Left renal cortex interstitium (tissue), 4 donors: Measurements from ENCODE around the gene HTT-AS. TPM values are rescaled to one million over a fixed set of nuclear protein-coding genes. Genes with fewer than 3 reads are reported as not detected.
A peak's percentile ranks its signal among the peaks of the same experiment; 100 is the strongest.

Experiments
- DNase-seq, 4 donors: peaks; one replicate each; pipeline ENCODE4 v3.0.0-alpha.2; 2013; ENCODE audit warnings: low read depth in 4 of 4, low spot score in 2 of 4, missing footprints in 1 of 4
- polyA plus RNA-seq, 4 donors: library from polyadenylated mRNA; unstranded; fragments of 120-200 nt; gene quantifications; one replicate each; pipeline ENCODE4 v1.2.1, GENCODE V29; 2013; ENCODE audit not compliant: insufficient read length in 4 of 4

HTT-AS gene
- polyA plus RNA-seq, 4 donors: not detected

DNA sequence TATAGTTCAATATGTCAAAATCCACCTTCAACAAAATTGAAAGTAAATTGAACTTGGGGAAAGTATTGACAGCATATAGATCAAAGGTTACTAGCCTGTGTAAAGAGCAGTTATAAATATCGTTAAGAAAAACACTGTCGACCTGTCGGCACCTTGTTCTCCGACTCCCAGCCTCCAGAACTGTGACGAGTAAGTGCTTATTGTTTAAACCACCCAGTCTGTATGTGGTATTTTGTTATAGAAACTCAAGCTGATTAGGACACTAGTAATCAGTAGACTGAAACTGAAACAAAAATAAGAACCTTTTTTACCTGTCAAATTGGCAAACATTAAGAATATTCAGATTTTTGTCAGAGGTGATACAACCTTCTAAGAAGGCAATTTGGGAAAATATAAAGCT, 17.1 kb upstream of the HTT-AS start:
- DNase-seq: no peak

DNA sequence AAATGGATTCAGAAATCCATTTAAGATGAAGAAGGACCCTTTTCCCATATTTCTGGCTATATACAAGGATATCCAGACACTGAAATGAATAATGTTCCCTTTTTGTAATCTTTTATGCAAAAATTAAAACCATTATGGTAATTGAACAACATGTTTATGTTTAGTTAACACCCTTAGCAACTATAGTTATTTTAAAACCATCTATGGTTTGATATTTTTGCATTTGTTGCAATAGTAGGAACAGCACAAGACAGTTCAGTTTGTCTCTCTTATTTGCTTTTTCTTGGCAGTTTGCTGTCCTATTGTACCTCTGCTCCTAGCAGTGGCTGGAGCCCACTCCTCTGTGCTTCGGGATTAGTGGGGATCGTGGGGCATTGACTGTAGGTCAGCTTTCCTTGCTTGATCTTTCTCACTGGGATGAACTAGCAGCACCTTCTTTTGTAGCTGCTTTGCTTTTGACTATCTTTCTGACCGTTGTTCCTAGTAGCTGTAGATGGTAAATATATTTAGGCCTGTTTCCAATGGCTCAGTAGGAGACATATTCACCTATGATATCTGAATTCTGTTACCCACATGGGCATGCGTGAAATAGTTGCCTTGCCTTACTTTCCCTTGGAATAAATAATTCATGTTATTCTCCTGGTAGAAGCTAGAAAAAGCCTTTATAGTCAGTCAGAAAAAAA, 12.9 kb upstream of the HTT-AS start:
- DNase-seq: no peak

DNA sequence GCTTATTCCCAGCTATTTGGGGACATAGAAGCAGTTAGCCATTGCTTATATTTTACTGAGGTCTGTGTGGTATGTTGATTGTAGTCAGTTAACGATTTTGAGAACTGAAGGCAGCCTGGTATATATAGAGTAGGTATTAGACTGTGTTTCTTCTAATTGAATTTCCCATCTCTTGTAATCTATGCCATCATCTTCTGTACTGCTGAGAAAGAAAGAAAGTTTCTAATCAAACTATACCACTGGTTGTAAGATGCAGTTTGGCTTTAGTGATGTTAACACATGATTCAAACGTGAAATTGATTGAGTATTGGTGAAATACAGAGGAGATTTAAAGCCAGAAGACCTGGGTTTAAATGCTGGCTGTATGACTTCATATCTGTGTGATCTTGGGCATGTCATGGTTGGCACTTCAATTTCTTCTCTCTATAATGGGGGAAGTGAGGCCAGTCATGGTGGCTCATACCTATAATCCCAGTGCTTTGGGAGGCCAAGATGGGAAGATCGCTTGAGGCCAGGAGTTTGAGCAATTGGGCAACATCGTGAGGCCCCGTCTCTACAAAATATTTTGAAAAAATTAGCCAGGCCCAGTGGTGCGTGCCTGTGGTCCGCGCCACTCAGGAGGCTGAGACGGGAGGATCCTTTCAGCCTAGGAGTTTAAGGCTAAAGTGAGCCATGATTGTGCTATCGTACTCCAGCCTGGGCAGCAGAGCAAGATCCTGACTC, 11.8 kb upstream of the HTT-AS start:
- DNase-seq: no peak

DNA sequence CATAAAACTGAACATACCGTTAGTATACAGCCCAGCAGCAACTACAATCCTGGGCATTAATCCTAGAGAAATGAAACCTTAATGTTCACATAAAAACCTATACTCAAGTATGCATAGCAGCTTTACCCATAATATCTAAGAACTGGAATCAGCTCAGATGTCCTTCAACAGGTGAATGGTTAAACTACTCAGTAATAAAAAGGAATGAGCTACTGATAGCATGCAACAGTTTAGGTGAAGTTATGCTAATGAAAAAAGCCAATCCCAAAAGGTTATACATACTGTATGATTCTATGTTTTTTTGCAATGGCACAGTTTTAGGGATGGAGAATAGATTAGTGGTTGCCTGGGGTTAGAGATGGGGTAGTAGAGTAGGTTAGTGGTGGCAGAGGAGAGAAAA, 9.4 kb upstream of the HTT-AS start:
- no peak for DNase-seq

DNA sequence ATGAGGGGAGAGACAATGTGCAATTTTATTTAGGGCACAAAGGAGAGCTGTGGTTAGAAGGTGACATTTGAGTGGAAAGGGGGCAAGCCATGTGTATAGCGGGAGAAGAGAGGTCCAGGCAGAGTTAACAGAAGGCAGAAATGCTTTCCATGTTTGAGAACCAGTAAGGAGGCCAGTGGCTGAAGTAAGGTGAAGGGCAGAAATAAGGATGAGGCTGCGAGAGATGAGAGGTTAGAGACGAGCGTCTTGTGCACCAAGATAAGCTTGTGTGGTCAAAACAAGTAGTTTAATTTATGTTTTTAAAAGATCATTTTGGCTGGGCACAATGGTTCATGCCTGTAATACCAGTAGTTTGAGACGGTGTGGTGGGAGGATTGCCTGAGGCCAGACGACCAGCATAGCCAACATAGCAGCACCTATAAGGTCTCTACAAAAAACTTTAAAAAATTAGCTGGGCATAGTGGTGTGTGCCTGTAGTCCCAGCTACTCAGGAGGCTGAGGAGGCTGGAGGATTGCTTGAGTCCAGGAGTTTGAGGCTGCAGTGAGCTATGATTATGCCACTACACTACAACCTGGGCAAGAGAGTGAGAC, 8.7 kb upstream of the HTT-AS start:
- no peak for DNase-seq

DNA sequence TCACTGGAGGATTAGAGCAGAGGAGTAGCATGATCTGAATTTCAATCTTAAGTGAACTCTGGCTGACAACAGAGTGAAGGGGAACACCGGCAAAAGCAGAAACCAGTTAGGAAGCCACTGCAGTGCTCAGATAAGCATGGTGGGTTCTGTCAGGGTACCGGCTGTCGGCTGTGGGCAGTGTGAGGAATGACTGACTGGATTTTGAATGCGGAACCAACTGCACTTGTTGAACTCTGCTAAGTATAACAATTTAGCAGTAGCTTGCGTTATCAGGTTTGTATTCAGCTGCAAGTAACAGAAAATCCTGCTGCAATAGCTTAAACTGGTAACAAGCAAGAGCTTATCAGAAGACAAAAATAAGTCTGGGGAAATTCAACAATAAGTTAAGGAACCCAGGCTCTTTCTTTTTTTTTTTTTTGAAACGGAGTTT, 5.4 kb upstream of the HTT-AS start:
- DNase-seq: no peak

DNA sequence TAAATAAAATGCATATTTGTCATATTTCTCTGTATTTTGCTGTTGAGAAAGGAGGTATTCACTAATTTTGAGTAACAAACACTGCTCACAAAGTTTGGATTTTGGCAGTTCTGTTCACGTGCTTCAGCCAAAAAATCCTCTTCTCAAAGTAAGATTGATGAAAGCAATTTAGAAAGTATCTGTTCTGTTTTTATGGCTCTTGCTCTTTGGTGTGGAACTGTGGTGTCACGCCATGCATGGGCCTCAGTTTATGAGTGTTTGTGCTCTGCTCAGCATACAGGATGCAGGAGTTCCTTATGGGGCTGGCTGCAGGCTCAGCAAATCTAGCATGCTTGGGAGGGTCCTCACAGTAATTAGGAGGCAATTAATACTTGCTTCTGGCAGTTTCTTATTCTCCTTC, 3.5 kb upstream of the HTT-AS start:
- no peak for DNase-seq

DNA sequence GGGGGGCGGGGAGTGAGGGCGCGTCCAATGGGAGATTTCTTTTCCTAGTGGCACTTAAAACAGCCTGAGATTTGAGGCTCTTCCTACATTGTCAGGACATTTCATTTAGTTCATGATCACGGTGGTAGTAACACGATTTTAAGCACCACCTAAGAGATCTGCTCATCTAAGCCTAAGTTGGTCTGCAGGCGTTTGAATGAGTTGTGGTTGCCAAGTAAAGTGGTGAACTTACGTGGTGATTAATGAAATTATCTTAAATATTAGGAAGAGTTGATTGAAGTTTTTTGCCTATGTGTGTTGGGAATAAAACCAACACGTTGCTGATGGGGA, 1.3 kb upstream of the HTT-AS start:
- DNase-seq: no peak

DNA sequence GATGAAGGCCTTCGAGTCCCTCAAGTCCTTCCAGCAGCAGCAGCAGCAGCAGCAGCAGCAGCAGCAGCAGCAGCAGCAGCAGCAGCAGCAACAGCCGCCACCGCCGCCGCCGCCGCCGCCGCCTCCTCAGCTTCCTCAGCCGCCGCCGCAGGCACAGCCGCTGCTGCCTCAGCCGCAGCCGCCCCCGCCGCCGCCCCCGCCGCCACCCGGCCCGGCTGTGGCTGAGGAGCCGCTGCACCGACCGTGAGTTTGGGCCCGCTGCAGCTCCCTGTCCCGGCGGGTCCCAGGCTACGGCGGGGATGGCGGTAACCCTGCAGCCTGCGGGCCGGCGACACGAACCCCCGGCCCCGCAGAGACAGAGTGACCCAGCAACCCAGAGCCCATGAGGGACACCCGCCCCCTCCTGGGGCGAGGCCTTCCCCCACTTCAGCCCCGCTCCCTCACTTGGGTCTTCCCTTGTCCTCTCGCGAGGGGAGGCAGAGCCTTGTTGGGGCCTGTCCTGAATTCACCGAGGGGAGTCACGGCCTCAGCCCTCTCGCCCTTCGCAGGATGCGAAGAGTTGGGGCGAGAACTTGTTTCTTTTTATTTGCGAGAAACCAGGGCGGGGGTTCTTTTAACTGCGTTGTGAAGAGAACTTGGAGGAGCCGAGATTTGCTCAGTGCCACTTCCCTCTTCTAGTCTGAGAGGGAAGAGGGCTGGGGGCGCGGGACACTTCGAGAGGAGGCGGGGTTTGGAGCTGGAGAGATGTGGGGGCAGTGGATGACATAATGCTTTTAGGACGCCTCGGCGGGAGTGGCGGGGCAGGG, 711 bp upstream of the HTT-AS start:
- peak; percentile 51 to 67 (median 57) for DNase-seq

DNA sequence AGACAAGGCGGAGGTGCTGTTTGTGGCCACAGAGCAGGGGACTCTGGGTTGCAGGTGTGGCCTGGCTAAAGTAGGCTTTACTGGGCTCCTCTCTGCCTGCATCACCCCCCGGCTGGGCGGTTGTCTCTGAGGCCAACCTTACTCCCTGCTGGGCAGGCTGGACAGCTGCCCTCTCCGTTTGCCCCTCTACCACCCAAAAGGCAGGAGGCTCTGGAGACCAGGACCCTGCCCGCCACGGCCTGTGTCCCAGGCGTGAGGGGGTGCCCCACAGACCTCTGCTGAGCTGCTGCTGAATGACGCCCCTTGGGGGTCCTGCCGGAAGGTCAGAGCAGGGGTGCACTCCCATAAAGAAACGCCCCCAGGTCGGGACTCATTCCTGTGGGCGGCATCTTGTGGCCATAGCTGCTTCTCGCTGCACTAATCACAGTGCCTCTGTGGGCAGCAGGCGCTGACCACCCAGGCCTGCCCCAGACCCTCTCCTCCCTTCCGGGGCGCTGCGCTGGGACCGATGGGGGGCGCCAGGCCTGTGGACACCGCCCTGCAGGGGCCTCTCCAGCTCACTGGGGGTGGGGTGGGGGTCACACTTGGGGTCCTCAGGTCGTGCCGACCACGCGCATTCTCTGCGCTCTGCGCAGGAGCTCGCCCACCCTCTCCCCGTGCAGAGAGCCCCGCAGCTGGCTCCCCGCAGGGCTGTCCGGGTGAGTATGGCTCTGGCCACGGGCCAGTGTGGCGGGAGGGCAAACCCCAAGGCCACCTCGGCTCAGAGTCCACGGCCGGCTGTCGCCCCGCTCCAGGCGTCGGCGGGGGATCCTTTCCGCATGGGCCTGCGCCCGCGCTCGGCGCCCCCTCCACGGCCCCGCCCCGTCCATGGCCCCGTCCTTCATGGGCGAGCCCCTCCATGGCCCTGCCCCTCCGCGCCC, 920 bp downstream of the HTT-AS start:
- DNase-seq: no peak

DNA sequence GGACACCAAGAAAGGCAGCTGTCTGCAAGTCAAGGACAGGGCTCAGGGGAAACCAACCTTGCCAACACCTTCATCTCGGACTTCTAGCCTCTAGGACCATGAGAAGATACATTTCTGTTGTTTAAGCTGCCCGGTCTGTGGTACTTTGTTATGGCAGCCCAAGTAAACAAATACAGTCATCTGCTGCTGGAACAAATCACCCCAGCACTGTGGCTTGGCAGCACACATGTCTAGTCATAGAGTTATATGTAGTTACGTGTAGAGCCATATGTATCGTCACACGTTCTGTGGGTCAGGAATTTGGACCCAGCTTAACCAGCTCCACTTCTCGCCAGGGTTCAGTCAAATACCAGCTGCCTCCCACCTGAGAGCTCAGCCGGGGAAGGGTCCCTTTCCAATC, 2.5 kb downstream of the HTT-AS start:
- no peak for DNase-seq

DNA sequence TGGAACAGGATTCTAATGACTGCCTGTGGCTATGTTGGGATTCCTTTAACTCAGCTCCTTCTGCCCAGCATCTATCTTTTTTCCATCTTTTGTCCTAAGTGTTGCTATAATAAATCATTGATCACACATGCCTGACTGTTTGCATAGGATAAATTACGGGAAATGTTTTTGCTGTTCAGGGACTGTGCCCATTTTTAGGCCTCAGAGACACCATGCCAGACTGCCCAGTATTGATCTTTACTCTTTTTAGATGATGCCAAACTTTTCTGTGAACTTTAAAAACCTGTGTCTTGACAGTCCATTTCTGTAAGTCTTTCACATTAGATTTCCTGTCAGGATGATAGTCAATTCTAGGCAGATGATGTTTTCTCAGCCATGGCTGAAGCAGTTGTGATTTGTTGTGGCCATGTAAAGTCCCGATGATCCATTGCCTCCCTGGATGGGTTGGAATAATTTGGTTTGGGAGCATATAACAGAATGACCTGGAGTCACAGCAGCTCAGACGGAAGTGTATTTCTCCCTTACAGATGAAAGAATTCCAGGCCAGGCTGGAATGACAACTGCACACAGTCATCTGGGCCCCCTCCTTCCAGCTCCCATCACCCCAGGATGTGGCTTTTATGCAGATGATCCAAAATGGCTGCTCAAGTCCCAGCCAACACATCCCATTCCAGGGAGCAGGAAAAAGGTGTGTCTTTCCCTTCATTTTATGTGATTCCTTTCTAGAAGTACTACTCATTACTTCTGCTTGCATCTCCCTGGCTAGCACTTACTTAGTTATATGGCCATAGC, 3.4 kb downstream of the HTT-AS start:
- DNase-seq: no peak

DNA sequence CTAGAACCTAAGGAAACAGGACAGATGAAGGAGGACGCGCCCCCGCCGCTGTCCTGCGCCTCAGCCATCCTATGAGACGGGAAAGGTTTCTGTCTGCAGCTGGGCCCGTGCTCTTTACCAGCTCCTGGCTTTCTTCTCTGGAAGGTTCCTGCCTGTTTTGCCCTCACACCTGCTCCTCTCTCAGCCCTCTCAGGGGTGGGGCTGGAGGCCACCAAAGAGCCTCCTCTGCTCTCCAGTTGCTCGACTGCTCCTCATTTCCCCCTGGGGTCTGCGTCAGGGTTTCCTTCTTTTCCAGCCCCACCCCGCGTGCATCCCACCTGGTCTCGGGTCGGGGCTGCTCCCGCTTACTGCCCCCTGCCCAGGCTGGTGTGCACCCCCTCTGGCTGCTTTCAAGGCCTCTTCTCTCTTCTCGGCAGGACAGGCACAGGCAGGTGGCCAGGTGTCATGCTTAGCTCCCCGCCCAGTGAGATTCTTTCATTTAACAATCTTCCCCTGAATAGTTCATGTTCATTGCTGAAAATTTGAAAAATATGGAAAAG, 4.6 kb downstream of the HTT-AS start:
- DNase-seq: no peak

DNA sequence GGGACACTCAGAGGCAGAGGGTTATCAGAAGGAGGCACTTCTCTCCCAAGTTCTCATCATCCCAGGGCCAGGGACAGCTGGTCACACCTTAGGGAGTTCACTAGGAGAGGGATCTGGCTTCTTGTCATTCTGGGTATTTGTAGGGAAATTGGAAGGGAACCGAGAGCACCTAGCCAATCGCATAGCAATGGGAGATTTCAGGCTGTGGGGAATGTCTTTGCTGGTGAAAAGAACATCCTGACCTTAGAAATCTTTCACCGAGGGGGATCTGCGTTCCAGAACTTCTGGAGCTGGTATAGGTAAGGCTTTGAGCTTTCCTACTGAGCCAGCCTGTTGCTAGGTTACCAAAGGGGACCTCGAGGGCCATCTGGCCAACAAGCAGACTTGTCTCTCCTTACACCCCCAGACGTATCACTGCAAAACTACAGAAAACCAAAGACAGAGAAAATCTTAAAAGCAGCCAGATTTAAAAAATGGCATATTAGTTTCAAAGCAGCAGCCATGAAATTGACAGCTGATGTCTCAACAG, 6.8 kb downstream of the HTT-AS start:
- DNase-seq: no peak

DNA sequence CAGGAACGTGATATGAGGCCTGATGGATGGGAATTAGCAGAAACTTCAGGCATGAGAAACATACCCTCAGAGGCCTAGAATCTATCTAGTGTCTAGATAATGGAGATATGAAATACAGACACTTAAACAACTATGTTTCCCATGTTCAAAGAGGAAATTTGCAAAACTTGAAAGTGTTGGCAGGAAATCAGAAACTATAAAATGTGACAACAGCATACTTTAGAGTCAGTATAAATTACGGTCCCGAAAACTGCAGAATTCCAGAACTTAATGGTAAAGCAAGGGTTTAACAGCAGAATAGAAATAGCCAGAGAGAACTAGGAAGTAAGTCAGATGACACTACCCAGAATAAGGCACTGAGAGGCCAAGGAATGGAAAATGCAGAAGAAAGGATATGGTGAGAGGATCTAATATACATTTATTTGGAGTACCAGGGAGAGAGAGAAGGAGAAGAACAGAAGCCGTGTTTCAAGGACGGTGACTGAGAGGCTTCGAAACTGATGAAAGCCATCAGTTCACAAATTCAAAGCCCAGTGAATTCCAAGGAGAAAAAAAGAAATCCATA, 7.4 kb downstream of the HTT-AS start:
- DNase-seq: no peak

DNA sequence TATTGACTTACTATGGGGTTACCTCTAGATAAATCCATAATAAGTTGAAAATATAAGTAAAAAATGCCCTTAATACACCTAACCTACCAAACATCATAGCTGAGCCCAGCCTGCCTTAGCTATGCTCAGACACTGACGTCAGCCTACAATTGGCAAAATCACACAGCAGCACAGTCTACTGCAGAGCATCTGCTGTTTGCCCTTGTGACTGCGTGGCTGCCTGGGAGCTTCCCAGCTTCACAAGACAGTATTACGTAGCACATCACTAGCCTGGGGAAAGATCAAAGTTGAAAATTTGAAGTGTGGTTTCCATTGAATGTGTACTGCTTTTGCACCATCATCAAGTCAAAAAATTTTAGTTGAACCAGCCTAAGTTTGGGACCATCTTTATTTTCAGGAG, 8.8 kb downstream of the HTT-AS start:
- no peak for DNase-seq

DNA sequence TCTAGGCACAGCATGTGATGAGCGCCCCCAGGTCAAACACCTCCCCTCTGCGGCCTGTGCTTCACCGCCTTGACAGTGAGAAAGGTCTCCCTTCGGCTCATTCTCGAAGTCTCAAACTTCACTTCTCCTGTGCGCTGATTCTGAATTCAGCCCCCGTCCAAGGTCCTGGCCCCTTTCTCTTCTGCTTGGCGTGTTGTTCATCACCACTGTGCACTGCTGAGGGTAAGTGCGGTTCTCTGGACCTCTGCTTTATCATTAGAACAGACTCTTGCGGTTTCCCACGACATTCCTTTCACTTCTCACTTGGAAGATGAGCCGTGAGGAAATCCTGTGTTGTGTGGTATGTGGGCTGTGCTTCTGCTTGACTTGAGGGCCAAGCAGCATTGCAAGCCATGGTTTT, 11.9 kb downstream of the HTT-AS start:
- DNase-seq: no peak

DNA sequence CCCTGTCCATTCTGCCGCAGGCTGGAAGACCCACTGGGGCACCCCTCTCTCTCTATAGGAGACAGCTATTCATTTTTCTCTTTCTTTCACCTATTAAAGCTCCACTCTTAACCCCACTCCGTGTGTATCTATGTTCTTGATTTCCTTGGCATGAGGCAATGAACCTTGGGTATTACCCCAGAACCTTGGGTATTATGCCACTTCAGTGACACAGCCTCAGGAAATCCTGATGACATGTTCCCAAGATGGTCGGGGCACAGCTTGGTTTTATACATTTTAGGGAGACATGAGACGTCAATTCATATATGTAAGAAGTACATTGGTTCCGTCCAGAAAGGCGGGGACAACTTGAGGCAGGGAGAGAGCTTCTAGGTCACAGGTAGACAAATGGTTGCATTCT, 13.4 kb downstream of the HTT-AS start:
- DNase-seq: no peak

DNA sequence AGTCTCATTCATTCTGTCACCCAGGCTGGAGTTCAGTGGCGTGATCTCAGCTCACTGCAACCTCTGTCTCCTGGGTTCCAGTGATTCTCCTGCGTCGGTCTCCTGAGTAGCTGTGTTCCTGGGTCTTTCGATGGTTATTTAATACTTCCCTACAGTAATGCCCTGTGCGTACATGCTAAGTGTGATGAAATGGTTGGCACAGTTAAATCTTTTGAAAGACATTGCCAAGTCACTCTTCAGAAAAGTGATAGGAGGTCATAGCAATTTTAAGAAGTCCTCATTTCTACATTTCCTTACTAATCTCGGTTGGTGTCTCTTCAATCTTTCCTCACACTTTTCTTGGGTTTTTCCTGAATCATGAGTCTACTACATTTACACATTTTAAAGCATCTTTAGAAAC, 14.4 kb downstream of the HTT-AS start:
- DNase-seq: no peak
